ENCODE results near the gene MDFI. TPM values are rescaled to one million over a fixed set of nuclear protein-coding genes. Genes with fewer than 3 reads are reported as not detected.

The MDFI gene
- total and polyA plus RNA-seq, 2 experiments from 2014 or later: 27.5 to 137 TPM

GRCh38 chr6:41622206-41622988, 15.9 kb upstream of the MDFI start:
- Histone ChIP-seq H3K36me3 (no peaks in the 10 kb centered on the region), H3K27me3 (no peaks in the 10 kb centered on the region), H3K4me3 (no peak overlapping the region), H3K9me3 (ENCODE audit: low read depth) (no peaks in the 10 kb centered on the region), H3K4me1 (ENCODE audit: low read depth) (peaks cover 34% of the 10 kb centered on the region), H3K27ac (peak overlapping the region; percentile 88)
- TF ChIP-seq CTCF (IDR thresholded peaks at IDR 0.05; ENCODE audit: low read depth, low read length): no peak
- DNase-seq (ENCODE audit: low read depth in 1 of 2, low spot score in 1 of 2): no peak

- Histone ChIP-seq H3K4me1 (ENCODE audit: low read depth) (peaks cover 27% of the 10 kb centered on the region), H3K4me3 (no peak overlapping the region), H3K27ac (no peak overlapping the region), H3K9me3 (ENCODE audit: low read depth) (no peaks in the 10 kb centered on the region), H3K27me3 (no peaks in the 10 kb centered on the region), H3K36me3 (no peaks in the 10 kb centered on the region)
- no peak for TF ChIP-seq CTCF (IDR thresholded peaks at IDR 0.05; ENCODE audit: low read depth, low read length)
- no peak for DNase-seq (ENCODE audit: low read depth in 1 of 2, low spot score in 1 of 2)
These were observed 14.9 kb upstream of the MDFI start for GRCh38 chr6:41623330-41623729.

- no peak for TF ChIP-seq CTCF (IDR thresholded peaks at IDR 0.05; ENCODE audit: low read depth, low read length)
- Histone ChIP-seq H3K9me3 (ENCODE audit: low read depth) (no peaks in the 10 kb centered on the region), H3K36me3 (no peaks in the 10 kb centered on the region), H3K4me3 (no peak overlapping the region), H3K4me1 (ENCODE audit: low read depth) (peaks cover 22% of the 10 kb centered on the region), H3K27me3 (no peaks in the 10 kb centered on the region), H3K27ac (no peak overlapping the region)
- no peak for DNase-seq (ENCODE audit: low read depth in 1 of 2, low spot score in 1 of 2)
These were observed 13.5 kb upstream of the MDFI start for GRCh38 chr6:41624621-41625380.

- DNase-seq (ENCODE audit: low read depth in 1 of 2, low spot score in 1 of 2): peak; percentile 32 to 62
- no peak for TF ChIP-seq CTCF (IDR thresholded peaks at IDR 0.05; ENCODE audit: low read depth, low read length)
- Histone ChIP-seq H3K27me3 (no peaks in the 10 kb centered on the region), H3K4me3 (no peak overlapping the region), H3K27ac (no peak overlapping the region), H3K9me3 (ENCODE audit: low read depth) (no peaks in the 10 kb centered on the region), H3K4me1 (ENCODE audit: low read depth) (peaks cover 22% of the 10 kb centered on the region), H3K36me3 (no peaks in the 10 kb centered on the region)
These were observed 12.8 kb upstream of the MDFI start for GRCh38 chr6:41625442-41625841.

GRCh38 chr6:41626022-41626421, 12.2 kb upstream of the MDFI start:
- Histone ChIP-seq H3K4me3 (no peak overlapping the region), H3K27me3 (no peaks in the 10 kb centered on the region), H3K4me1 (ENCODE audit: low read depth) (peaks cover 22% of the 10 kb centered on the region), H3K9me3 (ENCODE audit: low read depth) (no peaks in the 10 kb centered on the region), H3K36me3 (no peaks in the 10 kb centered on the region), H3K27ac (no peak overlapping the region)
- DNase-seq (ENCODE audit: low read depth in 1 of 2, low spot score in 1 of 2): no peak
- TF ChIP-seq CTCF (IDR thresholded peaks at IDR 0.05; ENCODE audit: low read depth, low read length): no peak

Measured in cardiac muscle cell (in vitro differentiated cells and primary cell).